Measurements from ENCODE around the gene GRAMD2B. TPM values are rescaled to one million over a fixed set of nuclear protein-coding genes. Genes with fewer than 3 reads are reported as not detected.

Gene GRAMD2B
- total and polyA plus RNA-seq, 9 donors = 19.2 to 99.0 (median 32.2) TPM

GRCh38 chr5:126389179-126389578, 34.0 kb upstream of the GRAMD2B start:
- Histone ChIP-seq H3K27ac (no peak overlapping the region), H3K36me3 (no peaks in the 10 kb centered on the region), H3K4me1 (ENCODE audit: insufficient read depth) (no peaks in the 10 kb centered on the region), H3K4me3 (no peak overlapping the region), H3K27me3 (no peaks in the 10 kb centered on the region), H3K9me3 (no peaks in the 10 kb centered on the region)
- DNase-seq = no peak
- intact Hi-C loops (cut with DNase I) = no loop called here
- TF ChIP-seq EP300 (IDR thresholded peaks at IDR 0.05) (no peak), POLR2A (IDR thresholded peaks at IDR 0.05) (no peak)
- TF ChIP-seq, protein P1, sequence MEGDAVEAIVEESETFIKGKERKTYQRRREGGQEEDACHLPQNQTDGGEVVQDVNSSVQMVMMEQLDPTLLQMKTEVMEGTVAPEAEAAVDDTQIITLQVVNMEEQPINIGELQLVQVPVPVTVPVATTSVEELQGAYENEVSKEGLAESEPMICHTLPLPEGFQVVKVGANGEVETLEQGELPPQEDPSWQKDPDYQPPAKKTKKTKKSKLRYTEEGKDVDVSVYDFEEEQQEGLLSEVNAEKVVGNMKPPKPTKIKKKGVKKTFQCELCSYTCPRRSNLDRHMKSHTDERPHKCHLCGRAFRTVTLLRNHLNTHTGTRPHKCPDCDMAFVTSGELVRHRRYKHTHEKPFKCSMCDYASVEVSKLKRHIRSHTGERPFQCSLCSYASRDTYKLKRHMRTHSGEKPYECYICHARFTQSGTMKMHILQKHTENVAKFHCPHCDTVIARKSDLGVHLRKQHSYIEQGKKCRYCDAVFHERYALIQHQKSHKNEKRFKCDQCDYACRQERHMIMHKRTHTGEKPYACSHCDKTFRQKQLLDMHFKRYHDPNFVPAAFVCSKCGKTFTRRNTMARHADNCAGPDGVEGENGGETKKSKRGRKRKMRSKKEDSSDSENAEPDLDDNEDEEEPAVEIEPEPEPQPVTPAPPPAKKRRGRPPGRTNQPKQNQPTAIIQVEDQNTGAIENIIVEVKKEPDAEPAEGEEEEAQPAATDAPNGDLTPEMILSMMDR (IDR thresholded peaks at IDR 0.05) = no peak
- 89 to 97% (median 96%) methylated on average over 3 of the region's 3 CpGs for WGBS, 3 donors

GRCh38 chr5:126390051-126390450, 33.2 kb upstream of the GRAMD2B start:
- Histone ChIP-seq H3K4me1 (ENCODE audit: insufficient read depth) (no peaks in the 10 kb centered on the region), H3K4me3 (no peak overlapping the region), H3K27ac (no peak overlapping the region), H3K27me3 (no peaks in the 10 kb centered on the region), H3K9me3 (no peaks in the 10 kb centered on the region), H3K36me3 (no peaks in the 10 kb centered on the region)
- DNase-seq = no peak
- intact Hi-C loops (cut with DNase I) = no loop called here
- TF ChIP-seq, protein P1 (IDR thresholded peaks at IDR 0.05) = no peak
- TF ChIP-seq EP300 (IDR thresholded peaks at IDR 0.05) = no peak
- no peak for TF ChIP-seq POLR2A (IDR thresholded peaks at IDR 0.05)

DNA sequence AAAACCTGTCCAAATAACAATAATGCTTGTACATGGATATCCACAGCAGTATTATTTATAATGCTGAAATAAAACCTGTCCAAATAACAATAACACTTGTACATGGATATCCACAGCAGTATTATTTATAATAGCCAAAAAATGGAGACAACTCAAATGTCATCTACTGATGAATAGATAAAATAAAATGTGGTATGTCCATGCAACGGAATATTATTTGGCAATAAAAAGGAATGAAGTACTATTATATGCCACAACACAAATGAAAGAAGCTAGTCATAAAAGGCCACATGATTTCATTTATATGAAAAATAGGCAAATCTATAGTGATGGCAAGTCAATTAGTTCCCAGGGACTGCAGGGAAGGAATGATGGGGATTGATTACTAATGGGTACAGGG, 31.8 kb upstream of the GRAMD2B start:
- TF ChIP-seq EP300 (IDR thresholded peaks at IDR 0.05) (no peak), POLR2A (IDR thresholded peaks at IDR 0.05) (no peak)
- TF ChIP-seq, protein P1 (IDR thresholded peaks at IDR 0.05) = no peak
- Histone ChIP-seq H3K4me1 (ENCODE audit: insufficient read depth) (peaks cover 2% of the 10 kb centered on the region), H3K36me3 (no peaks in the 10 kb centered on the region), H3K9me3 (no peaks in the 10 kb centered on the region), H3K4me3 (no peak overlapping the region), H3K27me3 (no peaks in the 10 kb centered on the region), H3K27ac (no peak overlapping the region)
- no peak for DNase-seq
- intact Hi-C loops (cut with DNase I) = no loop called here
- WGBS, 3 donors = 98 to 100% (median 99%) methylated on average over 1 of the region's 1 CpG

DNA sequence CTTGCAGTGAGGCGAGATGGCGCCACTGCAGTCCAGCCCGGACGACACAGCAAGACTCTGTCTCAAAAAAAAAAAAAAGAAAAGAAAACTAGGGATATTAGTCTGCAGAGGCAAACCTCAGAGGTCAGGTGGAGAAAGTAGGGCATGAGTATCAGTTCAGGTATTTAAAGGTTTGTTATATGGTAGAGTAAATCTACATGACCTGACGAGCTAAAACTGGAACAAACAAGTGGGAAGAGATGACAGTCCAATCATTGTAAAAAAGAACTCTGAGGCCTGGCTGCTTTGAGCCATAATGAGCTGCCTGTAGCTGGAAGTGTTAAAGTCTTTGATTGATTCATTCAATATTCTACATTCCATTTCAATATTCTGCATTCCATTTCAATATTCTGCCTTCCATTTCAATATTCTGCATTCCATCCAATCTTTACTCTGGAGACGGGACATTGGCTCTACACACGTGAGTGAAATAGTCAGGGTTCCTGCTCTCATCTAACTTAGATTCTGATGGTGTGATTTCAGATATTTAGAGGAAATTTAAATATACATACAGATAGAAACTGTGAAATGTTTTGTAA, 28.9 kb upstream of the GRAMD2B start:
- no peak overlapping the region for H3K4me3 ChIP-seq
- no peak for DNase-seq
- WGBS, 3 donors = 79 to 86% (median 83%) methylated on average over 7 of the region's 7 CpGs
- no peak overlapping the region for H3K27ac ChIP-seq
- intact Hi-C loops (cut with DNase I) = no loop called here
- H3K36me3 ChIP-seq = no peaks in the 10 kb centered on the region
- peaks cover 2% of the 10 kb centered on the region for H3K4me1 ChIP-seq (ENCODE audit: insufficient read depth)
- H3K27me3 ChIP-seq = no peaks in the 10 kb centered on the region
- no peak for TF ChIP-seq EP300 (IDR thresholded peaks at IDR 0.05)
- no peak for TF ChIP-seq POLR2A (IDR thresholded peaks at IDR 0.05)
- TF ChIP-seq, protein P1 (IDR thresholded peaks at IDR 0.05) = no peak
- H3K9me3 ChIP-seq = no peaks in the 10 kb centered on the region
